K562 (cell line): ENCODE data around the gene PLIN5. TPM values are rescaled to one million over a fixed set of nuclear protein-coding genes. Genes with fewer than 3 reads are reported as not detected.

ENCODE experiments used
- ATAC-seq: fragments of 200-7000 bp; cut with Tn5 transposase; 3 replicates; pipeline ENCODE4 v1.9.1; 2020; ENCODE audit warnings: moderate library complexity
- BruUV-seq: library from RNA; stranded (reverse); fragments of 400-500 nt; replicated peaks from 2 replicates; lab custom pipeline; 2021; lab: Mats Ljungman, UMichigan
- CTCF ChIA-PET: fragments of 300-600 bp; formaldehyde crosslinking; extraction: SDS; loops from one replicate; lab custom pipeline; 2021; ENCODE audit warnings: low intra/inter-chr PET ratio; lab: Yijun Ruan, JAX
- POLR2A ChIA-PET: fragments of 300-600, 350-650 bp; sonication (Branson Sonifier 250); formaldehyde crosslinking; extraction: SDS; loops from one replicate; lab custom pipeline; 2021; ENCODE audit warnings: antibody characterized with exemption, inconsistent platforms; lab: Yijun Ruan, JAX
- DNase-seq, 4 experiments: peaks; one replicate each; pipeline versions ENCODE4 v3.0.0 to v3.0.0-alpha.2; 2011 to 2018; ENCODE audit warnings: low spot score in 3 of 4, mixed read lengths in 3 of 4; ENCODE audit errors: extremely low read depth in 1 of 4
- FAIRE-seq: peaks from 2 replicates; lab custom pipeline; 2011; peaks lifted over from hg19 to GRCh38; lab: Jason Lieb, UNC
- H2AFZ ChIP-seq: 2 replicates; pipeline ENCODE4 v1.6.0; 2011; ENCODE audit warnings: low read depth, low read length, control low read depth, inconsistent platforms
- H3K27ac ChIP-seq: fragments of 200-600 bp; 3 replicates; pipeline ENCODE4 v1.8.0; 2011; ENCODE audit warnings: low read depth, mild to moderate bottlenecking, control low read depth, inconsistent platforms, low read length, moderate library complexity, mixed read lengths; ENCODE audit errors: extremely low read depth
- H3K27me3 ChIP-seq, 2 experiments: fragments of 300-600 bp in 1 of 2; 2 replicates in 1 of 2; 3 replicates in 1 of 2; pipeline versions ENCODE4 v1.6.0 to v1.8.0; 2011; ENCODE audit warnings: inconsistent platforms in 2 of 2, low read length in 2 of 2, mild to moderate bottlenecking in 1 of 2, mixed read lengths in 1 of 2, moderate library complexity in 1 of 2; ENCODE audit not compliant: control insufficient read depth in 2 of 2, insufficient read depth in 2 of 2
- H3K36me3 ChIP-seq: fragments of 300-600 bp; 3 replicates; pipeline ENCODE4 v1.8.0; 2011; ENCODE audit warnings: mild to moderate bottlenecking, low read length, inconsistent platforms; ENCODE audit not compliant: control insufficient read depth, insufficient read depth
- H3K4me1 ChIP-seq, 2 experiments: fragments of 200-600 bp in 1 of 2; replicated peaks in 1 of 2; 2 replicates in 1 of 2; 3 replicates in 1 of 2; pipeline versions ENCODE4 v1.5.1 to v1.8.0; 2011; ENCODE audit warnings: inconsistent platforms in 2 of 2, low read length in 2 of 2, mild to moderate bottlenecking in 1 of 2, mixed read lengths in 1 of 2, moderate library complexity in 1 of 2; ENCODE audit not compliant: control insufficient read depth in 2 of 2, insufficient read depth in 2 of 2
- H3K4me2 ChIP-seq: 2 replicates; pipeline ENCODE4 v1.6.1; 2011; ENCODE audit warnings: low read length, control low read depth, inconsistent platforms, mixed read lengths; ENCODE audit not compliant: insufficient read depth
- H3K4me3 ChIP-seq: fragments of 200-600 bp; sonication (generic), shearing (Covaris generic); 2 replicates; pipeline ENCODE4 v1.5.1; 2016; ENCODE audit warnings: control low read depth, inconsistent platforms
- H3K79me2 ChIP-seq: fragments of 200-600 bp; 3 replicates; pipeline ENCODE4 v1.8.0; 2011; ENCODE audit warnings: low read length, inconsistent platforms; ENCODE audit not compliant: control insufficient read depth, insufficient read depth
- H3K9ac ChIP-seq, 2 experiments: 2 replicates each; pipeline versions ENCODE4 v1.6.0 to v1.6.1; 2011; ENCODE audit warnings: low read depth in 2 of 2, low read length in 2 of 2, control low read depth in 1 of 2, inconsistent platforms in 1 of 2, mild to moderate bottlenecking in 1 of 2, mixed read lengths in 1 of 2; ENCODE audit not compliant: insufficient read depth in 1 of 2
- H3K9me1 ChIP-seq: one replicate; pipeline ENCODE4 v1.6.0; 2011; ENCODE audit warnings: inconsistent platforms, mild to moderate bottlenecking, low read length, moderate library complexity; ENCODE audit not compliant: control insufficient read depth, insufficient read depth
- H3K9me3 ChIP-seq: replicated peaks from 2 replicates; pipeline ENCODE4 v1.5.1; 2011; ENCODE audit warnings: low read depth, low read length, inconsistent platforms; ENCODE audit not compliant: control insufficient read depth, insufficient read depth
- H4K20me1 ChIP-seq: replicated peaks from 2 replicates; pipeline ENCODE4 v1.6.1; 2011; ENCODE audit warnings: low read length, inconsistent platforms, mixed read lengths; ENCODE audit not compliant: control insufficient read depth, insufficient read depth
- CTCF ChIP-seq, 3 experiments: IDR thresholded peaks in 2 of 3; conservative IDR thresholded peaks in 1 of 3; 2 replicates each; pipeline ENCODE4 v1.5.1; 2011 to 2012; ENCODE audit warnings: low read length in 3 of 3, mild to moderate bottlenecking in 3 of 3, control low read depth in 2 of 3, improper control_type of control experiment in 1 of 3, inconsistent platforms in 1 of 3, low read depth in 1 of 3, mixed read lengths in 1 of 3, moderate library complexity in 1 of 3; ENCODE audit not compliant: insufficient read depth in 2 of 3
- EWSR1 ChIP-seq: fragments of 450-650 bp; IDR thresholded peaks from 2 replicates; pipeline ENCODE4 v1.6.1; 2018; ENCODE audit warnings: borderline replicate concordance, mild to moderate bottlenecking, low read depth, moderate library complexity; ENCODE audit not compliant: partially characterized antibody
- FOXM1 ChIP-seq, 2 experiments: fragments of 450-650 bp in 1 of 2; sonication (generic) in 1 of 2; formaldehyde crosslinking in 1 of 2; IDR thresholded peaks; 2 replicates each; pipeline versions ENCODE4 v1.6.1 to v1.9.0; 2017 to 2022; ENCODE audit warnings: low read depth in 2 of 2, mild to moderate bottlenecking in 2 of 2, missing genetic modification reagents in 1 of 2, moderate library complexity in 1 of 2
- MXD1 ChIP-seq: fragments of 250-450 bp; sonication (Bioruptor Pico); IDR thresholded peaks from 2 replicates; pipeline ENCODE4 v1.8.0; 2021; ENCODE audit warnings: borderline replicate concordance, mild to moderate bottlenecking, moderate library complexity; ENCODE audit not compliant: poor library complexity, severe bottlenecking
- RBBP5 ChIP-seq: fragments of 200-600 bp; sonication (generic); IDR thresholded peaks from 2 replicates; pipeline ENCODE4 v1.6.1; 2012; ENCODE audit warnings: borderline replicate concordance, mild to moderate bottlenecking, low read length, control low read depth, inconsistent platforms; ENCODE audit not compliant: insufficient read depth, poor library complexity, severe bottlenecking
- RUNX1 ChIP-seq: sonication (generic); IDR thresholded peaks from 2 replicates; pipeline ENCODE4 v1.6.1; 2016; ENCODE audit warnings: antibody characterized with exemption, low read depth
- SIRT6 ChIP-seq: IDR thresholded peaks from one replicate; pipeline ENCODE4 v1.6.1; 2012; ENCODE audit warnings: low read depth, mild to moderate bottlenecking, control low read depth, inconsistent platforms, low read length, moderate library complexity
- SLC30A9 ChIP-seq: fragments of 250-450 bp; sonication (Bioruptor Pico); IDR thresholded peaks from 2 replicates; pipeline ENCODE4 v1.8.0; 2022; ENCODE audit warnings: mild to moderate bottlenecking, moderate library complexity
- TARDBP ChIP-seq: fragments of 450-650 bp; IDR thresholded peaks from 2 replicates; pipeline ENCODE4 v1.6.1; 2016
- ZNF280B ChIP-seq: fragments of 250-450 bp; sonication (Bioruptor Pico); IDR thresholded peaks from 2 replicates; pipeline ENCODE4 v1.5.1; 2021; ENCODE audit warnings: mild to moderate bottlenecking
- ZNF512 ChIP-seq: IDR thresholded peaks from 2 replicates; pipeline ENCODE4 v1.6.1; 2016; ENCODE audit warnings: missing genetic modification characterization, missing compliant biosample characterization
- ZNF551 ChIP-seq: fragments of 250-450 bp; sonication (Bioruptor Pico); IDR thresholded peaks from 2 replicates; pipeline ENCODE4 v1.5.0; 2021; ENCODE audit warnings: mild to moderate bottlenecking, moderate library complexity
- WGBS: fragments of 100-300 bp; shearing (Covaris generic); methylation state at CpG from one replicate; pipeline ENCODE4 v1.1.6; 2016; ENCODE audit warnings: low coverage, mixed read lengths; ENCODE audit not compliant: insufficient coverage; ENCODE audit errors: missing lambda C conversion rate; 5-methylcytosine and 5-hydroxymethylcytosine counted together
- in situ Hi-C: fragments of 300-500 bp; cut with MboI; formaldehyde crosslinking; loops from 4 replicates; pipeline ENCODE4 v1.15.0; 2018; ENCODE audit warnings: inconsistent platforms, mixed read lengths
- intact Hi-C: fragments of 100-400 bp; cut with micrococcal nuclease; formaldehyde crosslinking; loops from 2 replicates; pipeline ENCODE4 v1.14.2; 2022
- polyA plus RNA-seq, 8 experiments: library from polyadenylated mRNA; depleted of rRNA in 4 of 8; stranded (reverse) in 5 of 8; unstranded in 3 of 8; fragments of >200 nt; fragmentation: Nextera tagmentation in 2 of 8; fragmentation: Illumina TruSeq in 1 of 8; extraction: Ambion mirVana in 2 of 8; extraction: Trizol in 1 of 8; gene quantifications; 2 replicates each; pipeline versions ENCODE4 v1.2.1 to v1.2.3, GENCODE V29; 2011 to 2014; ENCODE audit warnings: inconsistent platforms in 1 of 8, missing spikeins in 1 of 8
- total RNA-seq, 7 experiments: library from RNA; depleted of rRNA in 6 of 7; stranded (reverse); fragments of >200 nt in 6 of 7; fragmentation: Illumina TruSeq in 2 of 7; extraction: Trizol in 2 of 7; gene quantifications; 2 replicates each; pipeline versions ENCODE4 v1.2.1 to v1.2.3, GENCODE V29; 2011 to 2021; ENCODE audit warnings: low replicate concordance in 1 of 7

Gene PLIN5
- total and polyA plus RNA-seq, 9 of the 15 experiments (the other 6 are each of a cell fraction or from before 2014, with no cell fraction given) = 0.04 to 1.3 (median 0.50) TPM

- no peak overlapping the region for H2AFZ ChIP-seq
- intact Hi-C loops (no loop called here), in situ Hi-C loops (no loop called here)
- ChIA-PET CTCF (interaction anchor here (0.7 kb wide), 1 partner anchor 22 kb away, joined by 4 read pairs; no protein-coding TSS in a partner anchor), POLR2A (interaction anchor here (0.8 to 1.0 kb wide), 5 partner anchors 9 to 79 kb away, joined by 3 to 5 read pairs (median 3); no protein-coding TSS in a partner anchor)
- WGBS = 3% methylated on average over 31 of the region's 50 CpGs
- H3K9me1 ChIP-seq = no peaks in the 10 kb centered on the region
- H3K79me2 ChIP-seq = no peaks in the 10 kb centered on the region
- FAIRE-seq = no peak
- no TSS peak for BruUV-seq
- no peaks in the 10 kb centered on the region for H3K36me3 ChIP-seq
- DNase-seq = peak in 3 of 4 experiments; percentile 70 to 71 (median 71)
- peak overlapping the region; percentile 41 for H3K4me3 ChIP-seq
- no peak overlapping the region for H3K27ac ChIP-seq
- H3K9me3 ChIP-seq = no peaks in the 10 kb centered on the region
- peaks cover 4% of the 10 kb centered on the region for H4K20me1 ChIP-seq
- no peak overlapping the region; the same call in 1 of the 2 replicates for H3K4me2 ChIP-seq
- no peak for ATAC-seq
- no peaks in the 10 kb centered on the region for H3K27me3 ChIP-seq
- peaks cover 21 to 64% of the 10 kb centered on the region in 2 experiments for H3K4me1 ChIP-seq
- H3K9ac ChIP-seq = peak overlapping the region in 1 of 2 experiments; percentile 57; a peak in 1 of 4 replicates
- TF ChIP-seq RUNX1 (no peak), SLC30A9 (CRISPR knock-in tag) (no peak), TARDBP (no peak), RBBP5 (peak; percentile 39), ZNF280B (CRISPR knock-in tag) (no peak), ZNF512 (tag) (no peak), MXD1 (CRISPR knock-in tag) (no peak), CTCF (IDR thresholded peaks at IDR 0.05 in 2 of 3, conservative IDR thresholded peaks at IDR 0.05 in 1 of 3; ENCODE audit: insufficient read depth in 2 of 3, low read depth in 1 of 3, low read length in 3 of 3) (peak; percentile 35 to 50 (median 46); a peak in 5 of 6 replicates), EWSR1 (no peak), ZNF551 (CRISPR knock-in tag) (no peak), SIRT6 (no peak), FOXM1 (IDR thresholded peaks at IDR 0.05; ENCODE audit: low read depth) (no peak), FOXM1 (CRISPR knock-in tag; IDR thresholded peaks at IDR 0.05; ENCODE audit: low read depth) (no peak)
These were observed 45.2 kb upstream of the PLIN5 start for GRCh38 chr19:4580021-4580901.
